Esophagus squamous epithelium (tissue), 5 donors: ENCODE measurements around the gene NET1. TPM values are rescaled to one million over a fixed set of nuclear protein-coding genes. Genes with fewer than 3 reads are reported as not detected.

Source experiments
- DNase-seq: peaks from one replicate; lab custom pipeline; 2025; lab: John Stamatoyannopoulos, UW
- H3K27ac ChIP-seq, 4 donors: fragments of 200-600 bp; sonication (generic); one replicate each; pipeline ENCODE4 v1.5.1; 2016 to 2019; ENCODE audit warnings: mild to moderate bottlenecking in 1 of 4
- H3K27me3 ChIP-seq, 4 donors: fragments of 200-600 bp; sonication (generic); 1 replicate in 3 of 4; 2 replicates in 1 of 4; pipeline versions ENCODE4 v1.5.1 to v1.6.0; 2017 to 2021; ENCODE audit warnings: antibody characterized with exemption in 1 of 4
- H3K36me3 ChIP-seq, 3 donors: fragments of 200-600 bp; sonication (generic); one replicate each; pipeline ENCODE4 v1.5.1; 2016 to 2019
- H3K4me1 ChIP-seq, 3 donors: fragments of 200-600 bp; sonication (generic); one replicate each; pipeline ENCODE4 v1.5.1; 2017 to 2019
- H3K4me3 ChIP-seq, 4 donors: fragments of 200-600 bp; sonication (generic); 1 replicate in 3 of 4; 2 replicates in 1 of 4; pipeline ENCODE4 v1.5.1; 2016 to 2019; ENCODE audit warnings: mild to moderate bottlenecking in 2 of 4, moderate library complexity in 1 of 4
- H3K9me3 ChIP-seq, 3 donors: fragments of 200-600 bp; sonication (generic); one replicate each; pipeline ENCODE4 v1.5.1; 2016 to 2019
- POLR2A ChIP-seq, 4 donors: fragments of 450-650 bp; IDR thresholded peaks; one replicate each; pipeline ENCODE4 v1.6.1; 2017; ENCODE audit warnings: antibody characterized with exemption in 4 of 4, mild to moderate bottlenecking in 4 of 4, moderate library complexity in 3 of 4
- WGBS, 2 donors: methylation state at CpG; one replicate each; pipeline ENCODE4 v1.1.5; 2018; 5-methylcytosine and 5-hydroxymethylcytosine counted together
- intact Hi-C: fragments of 100-400 bp; cut with DNase I; formaldehyde crosslinking; loops from one replicate; pipeline ENCODE4 v1.15.0; 2022
- total RNA-seq, 4 donors: library from RNA; depleted of rRNA; stranded (reverse); fragments of >200 nt; gene quantifications; one replicate each; pipeline ENCODE4 v1.1.0, GENCODE V29; 2016
- TF ChIP-seq, protein P1 (sequence below), 6 experiments: fragments of 450-650 bp in 4 of 6; fragments of 200-600 bp in 2 of 6; sonication (generic) in 2 of 6; IDR thresholded peaks; one replicate each; pipeline ENCODE4 v1.5.1; 2016 to 2019; ENCODE audit warnings: antibody characterized with exemption in 6 of 6, mild to moderate bottlenecking in 4 of 6, moderate library complexity in 4 of 6
- donor health status: DM: yes; HTN: yes; CAD: no.

NET1 gene
- total RNA-seq, 4 donors from 2014 or later, result 77.8 to 170 (median 107) TPM

DNA sequence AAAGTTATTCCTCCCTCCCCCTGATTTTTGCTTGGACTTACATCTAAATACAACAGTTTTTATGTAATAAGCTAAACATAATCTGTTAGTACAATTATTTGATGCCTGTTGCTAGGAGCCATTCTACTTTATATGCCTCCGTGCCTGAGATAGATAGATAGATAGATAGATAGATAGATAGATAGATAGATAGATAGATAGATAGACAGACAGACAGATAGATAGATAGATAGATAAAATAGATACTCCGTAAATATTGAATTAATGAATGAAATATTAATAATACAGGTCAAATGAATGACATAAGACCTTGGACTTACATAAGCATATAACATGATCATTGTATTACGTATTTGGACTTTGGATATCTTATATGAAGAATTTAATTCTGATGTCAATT, 23.0 kb downstream of the NET1 start:
- H3K4me3 ChIP-seq, result no peak overlapping the region
- H3K4me1 ChIP-seq, result no peaks in the 10 kb centered on the region
- intact Hi-C loops, result loop anchor here (10.0 kb wide), 2 partner anchors 591 to 621 kb away; no protein-coding TSS in a partner anchor
- H3K27ac ChIP-seq, result no peak overlapping the region
- WGBS, 2 donors, result 96 to 99% methylated on average over 3 of the region's 3 CpGs
- H3K9me3 ChIP-seq, result no peaks in the 10 kb centered on the region
- H3K27me3 ChIP-seq, result no peaks in the 10 kb centered on the region
- no peak for TF ChIP-seq POLR2A (IDR thresholded peaks at IDR 0.05)
- TF ChIP-seq, protein P1, sequence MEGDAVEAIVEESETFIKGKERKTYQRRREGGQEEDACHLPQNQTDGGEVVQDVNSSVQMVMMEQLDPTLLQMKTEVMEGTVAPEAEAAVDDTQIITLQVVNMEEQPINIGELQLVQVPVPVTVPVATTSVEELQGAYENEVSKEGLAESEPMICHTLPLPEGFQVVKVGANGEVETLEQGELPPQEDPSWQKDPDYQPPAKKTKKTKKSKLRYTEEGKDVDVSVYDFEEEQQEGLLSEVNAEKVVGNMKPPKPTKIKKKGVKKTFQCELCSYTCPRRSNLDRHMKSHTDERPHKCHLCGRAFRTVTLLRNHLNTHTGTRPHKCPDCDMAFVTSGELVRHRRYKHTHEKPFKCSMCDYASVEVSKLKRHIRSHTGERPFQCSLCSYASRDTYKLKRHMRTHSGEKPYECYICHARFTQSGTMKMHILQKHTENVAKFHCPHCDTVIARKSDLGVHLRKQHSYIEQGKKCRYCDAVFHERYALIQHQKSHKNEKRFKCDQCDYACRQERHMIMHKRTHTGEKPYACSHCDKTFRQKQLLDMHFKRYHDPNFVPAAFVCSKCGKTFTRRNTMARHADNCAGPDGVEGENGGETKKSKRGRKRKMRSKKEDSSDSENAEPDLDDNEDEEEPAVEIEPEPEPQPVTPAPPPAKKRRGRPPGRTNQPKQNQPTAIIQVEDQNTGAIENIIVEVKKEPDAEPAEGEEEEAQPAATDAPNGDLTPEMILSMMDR (IDR thresholded peaks at IDR 0.05), result no peak
- H3K36me3 ChIP-seq, result peaks cover 0 to 10% (median 0%) of the 10 kb centered on the region in 3 donors
- DNase-seq, result no peak

DNA sequence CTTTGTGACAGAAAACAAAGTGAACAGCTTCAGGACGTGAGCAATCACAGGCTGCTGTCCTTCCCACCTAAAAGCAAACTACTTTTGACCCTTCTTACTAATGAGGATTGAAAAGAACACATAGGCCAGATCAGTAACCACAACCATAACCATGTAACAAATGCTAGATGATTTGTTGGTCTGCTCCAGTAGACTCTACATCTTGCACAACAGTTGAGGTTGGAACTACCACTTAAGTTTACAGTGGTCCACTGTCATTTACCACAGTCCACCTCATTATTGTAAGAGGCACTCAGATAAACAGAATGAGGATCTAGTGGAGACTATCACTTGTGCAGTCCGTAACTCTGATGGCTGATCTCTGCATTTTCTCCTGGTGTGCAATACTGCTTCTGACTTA, 27.8 kb downstream of the NET1 start:
- DNase-seq, result no peak
- Histone ChIP-seq H3K4me3 (no peak overlapping the region), H3K36me3 (no peaks in the 10 kb centered on the region), H3K27me3 (no peaks in the 10 kb centered on the region), H3K4me1 (peaks cover 0 to 12% (median 0%) of the 10 kb centered on the region in 3 donors), H3K9me3 (no peaks in the 10 kb centered on the region), H3K27ac (no peak overlapping the region)
- WGBS, 2 donors, result 97 to 100% methylated on average over 2 of the region's 2 CpGs
- intact Hi-C loops, result loop anchor here (5.0 kb wide), 1 partner anchor 182 kb away; no protein-coding TSS in a partner anchor
- TF ChIP-seq, protein P1 (IDR thresholded peaks at IDR 0.05), result no peak
- TF ChIP-seq POLR2A (IDR thresholded peaks at IDR 0.05), result no peak

DNA sequence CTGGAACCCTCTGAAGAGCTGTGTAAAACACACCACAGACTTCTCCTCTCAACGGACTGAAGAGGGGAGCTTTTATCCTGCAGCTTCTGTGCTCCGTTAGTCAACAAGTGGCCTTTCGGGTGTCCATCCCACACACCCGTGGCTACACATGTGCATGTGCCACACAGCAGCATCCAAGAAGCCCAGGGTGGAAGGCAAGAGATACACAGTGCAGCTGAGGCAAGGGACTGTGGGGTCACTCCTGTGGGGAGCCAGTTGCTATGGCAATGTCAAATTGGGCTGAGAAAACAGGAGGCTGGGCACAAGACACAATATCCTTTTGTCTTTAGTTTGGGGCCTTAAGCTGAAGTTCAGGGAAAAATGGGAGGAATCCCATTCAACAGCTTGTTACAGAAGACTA, 28.7 kb downstream of the NET1 start:
- intact Hi-C loops, result loop anchor here (5.0 kb wide), 1 partner anchor 181 kb away; no protein-coding TSS in a partner anchor
- H3K4me1 ChIP-seq, result peaks cover 0 to 21% (median 4%) of the 10 kb centered on the region in 3 donors
- H3K27ac ChIP-seq, result no peak overlapping the region
- H3K27me3 ChIP-seq, result no peaks in the 10 kb centered on the region
- H3K36me3 ChIP-seq, result no peaks in the 10 kb centered on the region
- no peak overlapping the region for H3K4me3 ChIP-seq
- no peak for DNase-seq
- WGBS, 2 donors, result 60 to 90% methylated on average over 2 of the region's 4 CpGs
- TF ChIP-seq POLR2A (IDR thresholded peaks at IDR 0.05), result no peak
- TF ChIP-seq, protein P1 (IDR thresholded peaks at IDR 0.05), result no peak
- H3K9me3 ChIP-seq, result no peaks in the 10 kb centered on the region

DNA sequence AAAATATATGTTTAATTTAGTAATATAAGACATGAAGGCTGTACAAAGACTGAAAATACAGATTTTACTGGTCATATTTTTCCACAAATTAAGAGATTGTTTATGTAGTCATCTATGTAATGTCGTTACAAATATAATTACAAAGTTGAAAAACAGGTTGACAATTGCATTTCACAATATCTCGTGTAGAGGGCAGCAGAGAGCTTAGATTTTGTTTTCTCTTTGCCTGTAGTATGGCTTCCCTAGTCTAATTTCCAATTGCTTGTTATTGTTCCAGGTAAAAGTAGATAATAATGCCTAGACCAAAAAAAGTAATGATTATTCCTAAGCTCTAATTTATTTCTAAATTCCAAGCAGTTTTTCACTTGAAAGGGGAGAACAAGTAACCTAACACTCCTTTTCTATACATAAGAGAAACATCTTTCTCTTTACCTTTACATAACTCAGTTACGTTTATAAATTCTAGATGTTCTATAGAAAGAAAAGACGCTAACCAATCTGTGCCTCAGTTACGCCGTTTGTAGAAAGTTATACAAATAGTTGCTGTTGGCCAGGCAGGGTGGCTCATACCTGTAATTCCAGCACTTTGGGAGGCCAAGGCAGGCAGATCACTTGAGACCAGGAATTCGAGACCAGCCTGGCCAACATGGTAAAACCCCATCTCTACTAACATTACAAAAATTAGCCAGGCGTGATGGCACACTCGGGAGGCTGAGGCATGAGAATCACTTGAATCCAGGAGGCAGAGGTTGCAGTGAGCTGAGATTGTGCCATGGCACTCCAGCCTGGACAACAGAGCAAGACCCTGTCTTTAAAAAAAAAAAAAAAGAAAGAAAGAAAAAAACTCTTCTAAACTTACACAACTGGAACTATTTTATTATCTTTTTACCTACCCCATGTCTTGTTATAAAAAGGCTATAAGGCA, 30.0 kb downstream of the NET1 start:
- DNase-seq, result no peak
- Histone ChIP-seq H3K4me1 (peaks cover 0 to 23% (median 4%) of the 10 kb centered on the region in 3 donors), H3K9me3 (no peaks in the 10 kb centered on the region), H3K27me3 (no peaks in the 10 kb centered on the region), H3K27ac (peak overlapping the region in 1 of 4 donors; percentile 12), H3K4me3 (no peak overlapping the region), H3K36me3 (no peaks in the 10 kb centered on the region)
- TF ChIP-seq POLR2A (IDR thresholded peaks at IDR 0.05), result no peak
- TF ChIP-seq, protein P1 (IDR thresholded peaks at IDR 0.05), result peak; percentile 58 to 87 (median 73)
- WGBS, 2 donors, result 53 to 64% methylated on average over 9 of the region's 9 CpGs
- intact Hi-C loops, result loop anchor here (5.0 kb wide), 1 partner anchor 180 kb away; no protein-coding TSS in a partner anchor

DNA sequence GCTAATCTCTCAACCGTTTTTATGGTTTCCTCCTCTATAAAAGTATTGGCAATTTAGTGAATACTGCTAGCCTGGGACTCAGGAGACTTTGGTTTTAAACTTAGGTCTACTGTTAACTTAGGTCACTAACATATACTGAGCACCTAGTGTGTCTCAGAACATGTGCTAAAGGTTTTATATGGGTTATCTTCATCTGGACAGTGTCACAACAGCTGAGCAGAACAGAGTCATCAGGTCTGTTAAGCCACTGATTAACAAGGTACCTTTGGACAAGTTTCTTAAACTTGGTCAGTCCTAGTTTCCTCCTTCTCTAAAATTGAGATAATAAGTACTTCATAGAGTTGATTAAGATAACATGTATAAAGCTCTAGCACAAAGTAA, 30.6 kb downstream of the NET1 start:
- H3K9me3 ChIP-seq, result no peaks in the 10 kb centered on the region
- no peaks in the 10 kb centered on the region for H3K36me3 ChIP-seq
- peaks cover 0 to 24% (median 4%) of the 10 kb centered on the region in 3 donors for H3K4me1 ChIP-seq
- H3K27ac ChIP-seq, result peak overlapping the region in 1 of 4 donors; percentile 12
- WGBS, 2 donors, result 73 to 94% methylated on average over 1 of the region's 1 CpG
- no peak overlapping the region for H3K4me3 ChIP-seq
- no peak for DNase-seq
- no peak for TF ChIP-seq POLR2A (IDR thresholded peaks at IDR 0.05)
- intact Hi-C loops, result loop anchor here (5.0 kb wide), 1 partner anchor 179 kb away; no protein-coding TSS in a partner anchor
- no peaks in the 10 kb centered on the region for H3K27me3 ChIP-seq
